HCT116 (cell line): ENCODE data around the gene HILPDA. TPM values are rescaled to one million over a fixed set of nuclear protein-coding genes. Genes with fewer than 3 reads are reported as not detected.

ENCODE experiments used
- ATAC-seq: fragments of 200-7000 bp; cut with Tn5 transposase; 2 replicates; pipeline ENCODE4 v1.9.1; 2020; ENCODE audit warnings: mild to moderate bottlenecking, moderate library complexity
- BruUV-seq: library from RNA; stranded (reverse); fragments of 400-500 nt; replicated peaks from 2 replicates; lab custom pipeline; 2021; lab: Mats Ljungman, UMichigan
- CTCF ChIA-PET: fragments of 300-600 bp; sonication (Branson Sonifier 250); formaldehyde crosslinking; loops from one replicate; lab custom pipeline; 2021; ENCODE audit warnings: antibody characterized with exemption; lab: Charles Lee
- POLR2A ChIA-PET: fragments of 300-600, 350-600 bp; sonication (Branson Sonifier 250); formaldehyde crosslinking; loops from one replicate; lab custom pipeline; 2021; ENCODE audit warnings: antibody characterized with exemption; lab: Charles Lee
- RAD21 ChIA-PET, 2 experiments: fragments of 300-600 bp; sonication (Branson Sonifier 250); formaldehyde crosslinking; loops; one replicate each; lab custom pipeline; 2023; ENCODE audit warnings: low total read pairs in 2 of 2; ENCODE audit not compliant: uncharacterized antibody in 2 of 2, unreplicated experiment in 2 of 2, low non-redundant PET in 1 of 2; lab: Charles Lee
- DNase-seq: peaks from one replicate; pipeline ENCODE4 v3.0.0-alpha.2; 2010; ENCODE audit warnings: low read depth, low spot score
- H2AFZ ChIP-seq: fragments of 200-600 bp; shearing (Covaris generic), sonication (generic); 2 replicates; pipeline ENCODE4 v1.6.1; 2017; ENCODE audit warnings: low read depth, mixed run types, mixed read lengths, antibody characterized with exemption, low read length; ENCODE audit not compliant: poor library complexity, severe bottlenecking
- H3K27ac ChIP-seq: 2 replicates; pipeline ENCODE4 v1.5.1; 2012; ENCODE audit warnings: low read depth, low read length
- H3K27me3 ChIP-seq: fragments of 200-600 bp; sonication (generic); 2 replicates; pipeline ENCODE4 v1.6.1; 2016; ENCODE audit warnings: mixed run types, low read length, mixed read lengths; ENCODE audit not compliant: insufficient read depth
- H3K36me3 ChIP-seq, 2 experiments: fragments of 200-500 bp in 1 of 2; fragments of 200-600 bp in 1 of 2; sonication (Bioruptor generic) in 1 of 2; sonication (generic) in 1 of 2; 2 replicates each; pipeline versions ENCODE4 v1.5.1 to v1.6.1; 2014 to 2016; ENCODE audit warnings: low read length in 2 of 2, inconsistent platforms in 1 of 2, mixed read lengths in 1 of 2, mixed run types in 1 of 2; ENCODE audit not compliant: insufficient read depth in 2 of 2, control insufficient read depth in 1 of 2
- H3K4me1 ChIP-seq, 2 experiments: fragments of 200-600 bp in 1 of 2; sonication (generic) in 1 of 2; 2 replicates each; pipeline versions ENCODE4 v1.5.1 to v1.6.1; 2012 to 2017; ENCODE audit warnings: low read length in 2 of 2, inconsistent platforms in 1 of 2, mild to moderate bottlenecking in 1 of 2, mixed read lengths in 1 of 2, mixed run types in 1 of 2, moderate library complexity in 1 of 2; ENCODE audit not compliant: insufficient read depth in 2 of 2, control insufficient read depth in 1 of 2
- H3K4me2 ChIP-seq: fragments of 200-600 bp; sonication (generic); 2 replicates; pipeline ENCODE4 v1.6.1; 2017; ENCODE audit warnings: mixed run types, low read length, mixed read lengths
- H3K4me3 ChIP-seq, 2 experiments: fragments of 200-600 bp in 1 of 2; sonication (generic) in 1 of 2; replicated peaks in 1 of 2; 2 replicates each; pipeline ENCODE4 v1.5.1; 2011 to 2016; ENCODE audit warnings: low read length in 2 of 2, control low read depth in 1 of 2, low read depth in 1 of 2, mild to moderate bottlenecking in 1 of 2, mixed read lengths in 1 of 2, mixed run types in 1 of 2
- H3K79me2 ChIP-seq: fragments of 200-600 bp; sonication (generic); 2 replicates; pipeline ENCODE4 v1.6.1; 2017; ENCODE audit warnings: mild to moderate bottlenecking, mixed run types, low read length, moderate library complexity, mixed read lengths; ENCODE audit not compliant: insufficient read depth
- H3K9ac ChIP-seq: fragments of 200-600 bp; sonication (generic); 2 replicates; pipeline ENCODE4 v1.6.1; 2016; ENCODE audit warnings: low read length, mixed read lengths
- H3K9me2 ChIP-seq: fragments of 200-600 bp; sonication (generic), shearing (Covaris generic); 2 replicates; pipeline ENCODE4 v1.6.1; 2017; ENCODE audit warnings: mixed run types, mild to moderate bottlenecking, moderate library complexity; ENCODE audit not compliant: insufficient read depth
- H3K9me3 ChIP-seq, 2 experiments: fragments of 200-500 bp in 1 of 2; fragments of 200-600 bp in 1 of 2; sonication (Bioruptor generic) in 1 of 2; sonication (generic) in 1 of 2; 2 replicates each; pipeline ENCODE4 v1.6.1; 2014 to 2017; ENCODE audit warnings: low read length in 2 of 2, mixed read lengths in 2 of 2, inconsistent platforms in 1 of 2, low read depth in 1 of 2, mild to moderate bottlenecking in 1 of 2, mixed run types in 1 of 2, moderate library complexity in 1 of 2; ENCODE audit not compliant: control insufficient read depth in 1 of 2, insufficient read depth in 1 of 2
- H4K20me1 ChIP-seq: fragments of 200-600 bp; sonication (generic), shearing (Covaris generic); 2 replicates; pipeline ENCODE4 v1.6.1; 2017; ENCODE audit warnings: mixed run types, mild to moderate bottlenecking, moderate library complexity; ENCODE audit not compliant: insufficient read depth
- CBX3 ChIP-seq: IDR thresholded peaks from 2 replicates; pipeline ENCODE4 v1.6.1; 2012; ENCODE audit warnings: low read depth
- CEBPB ChIP-seq: IDR thresholded peaks from 2 replicates; pipeline ENCODE4 v1.6.1; 2012; ENCODE audit warnings: low read depth
- EGR1 ChIP-seq: IDR thresholded peaks from 2 replicates; pipeline ENCODE4 v1.6.1; 2012; ENCODE audit warnings: low read depth
- ELF1 ChIP-seq: IDR thresholded peaks from 2 replicates; pipeline ENCODE4 v1.6.1; 2012; ENCODE audit warnings: low read depth, borderline replicate concordance
- EZH2 ChIP-seq: fragments of 200-600 bp; sonication (generic); IDR thresholded peaks from 2 replicates; pipeline ENCODE4 v1.6.1; 2017; ENCODE audit warnings: antibody characterized with exemption, mixed run types
- POLR2AphosphoS5 ChIP-seq: IDR thresholded peaks from 2 replicates; pipeline ENCODE4 v1.6.1; 2011; ENCODE audit warnings: mild to moderate bottlenecking, low read depth, low read length, moderate library complexity
- RAD21 ChIP-seq: IDR thresholded peaks from 2 replicates; pipeline ENCODE4 v1.6.1; 2012; ENCODE audit warnings: low read depth, mild to moderate bottlenecking
- REST ChIP-seq: IDR thresholded peaks from 2 replicates; pipeline ENCODE4 v1.6.1; 2012; ENCODE audit warnings: low read depth
- SIN3A ChIP-seq: IDR thresholded peaks from 2 replicates; pipeline ENCODE4 v1.6.1; 2012; ENCODE audit warnings: low read depth
- SP1 ChIP-seq: IDR thresholded peaks from 2 replicates; pipeline ENCODE4 v1.6.1; 2012; ENCODE audit warnings: low read depth
- SRF ChIP-seq: IDR thresholded peaks from 2 replicates; pipeline ENCODE4 v1.6.1; 2012; ENCODE audit warnings: low read depth
- ZBTB33 ChIP-seq: IDR thresholded peaks from 2 replicates; pipeline ENCODE4 v1.6.1; 2011; ENCODE audit warnings: mild to moderate bottlenecking, low read length, moderate library complexity; ENCODE audit not compliant: insufficient replicate concordance; ENCODE audit errors: extremely low read depth
- ZNF274 ChIP-seq: fragments of 200-500 bp; sonication (Bioruptor generic); IDR thresholded peaks from 2 replicates; pipeline ENCODE4 v1.6.1; 2014; ENCODE audit warnings: mild to moderate bottlenecking, low read depth, low read length, inconsistent platforms
- intact Hi-C: fragments of 100-400 bp; cut with micrococcal nuclease; formaldehyde crosslinking; loops from 2 replicates; pipeline ENCODE4 v1.10.0; 2022
- total RNA-seq: library from RNA; stranded (reverse); gene quantifications from one replicate; pipeline ENCODE4 v1.2.1, GENCODE V29; 2021; ENCODE audit not compliant: unreplicated experiment
- TF ChIP-seq, protein P1 (sequence below): IDR thresholded peaks from 2 replicates; pipeline ENCODE4 v1.6.1; 2012
- TF ChIP-seq, protein P2 (sequence below): IDR thresholded peaks from 2 replicates; pipeline ENCODE4 v1.6.1; 2012
- TF ChIP-seq, protein P3 (sequence below), 3 experiments: fragments of 200-600 bp in 1 of 3; sonication (generic) in 1 of 3; IDR thresholded peaks in 2 of 3; conservative IDR thresholded peaks in 1 of 3; 2 replicates each; pipeline ENCODE4 v1.5.1; 2012 to 2017; ENCODE audit warnings: low read depth in 2 of 3, low read length in 2 of 3, antibody characterized with exemption in 1 of 3, borderline replicate concordance in 1 of 3, control low read depth in 1 of 3, mild to moderate bottlenecking in 1 of 3, mixed read lengths in 1 of 3, mixed run types in 1 of 3, moderate library complexity in 1 of 3; ENCODE audit not compliant: insufficient read depth in 1 of 3

The HILPDA gene
- total RNA-seq, 1 experiment from 2014 or later = 32.8 TPM

DNA sequence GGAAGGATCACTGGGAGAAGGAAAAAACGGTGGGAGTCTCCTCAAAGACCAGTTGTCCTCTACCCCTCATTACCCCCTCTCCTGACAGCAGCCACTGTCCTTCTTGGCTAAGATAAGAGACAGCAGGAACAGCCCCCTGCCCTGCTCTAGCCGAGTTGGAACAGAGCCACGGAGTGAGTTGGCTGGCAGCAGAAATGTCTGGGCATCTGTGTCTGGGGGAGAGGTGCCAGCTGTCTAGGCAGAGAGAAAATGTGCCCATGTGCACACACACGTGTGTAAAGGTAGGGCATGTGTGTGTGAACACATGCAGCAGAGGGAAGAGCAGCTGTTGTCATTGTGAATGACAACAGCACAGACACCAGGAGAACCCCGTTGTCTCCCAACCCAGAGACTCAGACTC, 9.4 kb upstream of the HILPDA start:
- Histone ChIP-seq H3K79me2 (no peaks in the 10 kb centered on the region), H3K4me1 (no peaks in the 10 kb centered on the region), H2AFZ (no peak overlapping the region), H3K4me2 (no peak overlapping the region), H4K20me1 (no peaks in the 10 kb centered on the region), H3K9me2 (no peaks in the 10 kb centered on the region), H3K4me3 (no peak overlapping the region), H3K36me3 (no peaks in the 10 kb centered on the region), H3K27ac (no peak overlapping the region), H3K27me3 (no peaks in the 10 kb centered on the region), H3K9me3 (no peaks in the 10 kb centered on the region), H3K9ac (no peak overlapping the region)
- ChIA-PET RAD21 (no interaction called here), POLR2A (no interaction called here), CTCF (no interaction called here)
- intact Hi-C loops = no loop called here
- TF ChIP-seq SRF (no peak), REST (no peak), SP1 (no peak), ZNF274 (no peak), EZH2 (no peak), CEBPB (no peak), POLR2AphosphoS5 (no peak), RAD21 (no peak), EGR1 (no peak), SIN3A (no peak), CBX3 (no peak), ZBTB33 (no peak), ELF1 (no peak)
- TF ChIP-seq, protein P1, sequence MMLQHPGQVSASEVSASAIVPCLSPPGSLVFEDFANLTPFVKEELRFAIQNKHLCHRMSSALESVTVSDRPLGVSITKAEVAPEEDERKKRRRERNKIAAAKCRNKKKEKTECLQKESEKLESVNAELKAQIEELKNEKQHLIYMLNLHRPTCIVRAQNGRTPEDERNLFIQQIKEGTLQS = no peak
- TF ChIP-seq, protein P2, sequence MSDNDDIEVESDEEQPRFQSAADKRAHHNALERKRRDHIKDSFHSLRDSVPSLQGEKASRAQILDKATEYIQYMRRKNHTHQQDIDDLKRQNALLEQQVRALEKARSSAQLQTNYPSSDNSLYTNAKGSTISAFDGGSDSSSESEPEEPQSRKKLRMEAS = no peak
- TF ChIP-seq, protein P3, sequence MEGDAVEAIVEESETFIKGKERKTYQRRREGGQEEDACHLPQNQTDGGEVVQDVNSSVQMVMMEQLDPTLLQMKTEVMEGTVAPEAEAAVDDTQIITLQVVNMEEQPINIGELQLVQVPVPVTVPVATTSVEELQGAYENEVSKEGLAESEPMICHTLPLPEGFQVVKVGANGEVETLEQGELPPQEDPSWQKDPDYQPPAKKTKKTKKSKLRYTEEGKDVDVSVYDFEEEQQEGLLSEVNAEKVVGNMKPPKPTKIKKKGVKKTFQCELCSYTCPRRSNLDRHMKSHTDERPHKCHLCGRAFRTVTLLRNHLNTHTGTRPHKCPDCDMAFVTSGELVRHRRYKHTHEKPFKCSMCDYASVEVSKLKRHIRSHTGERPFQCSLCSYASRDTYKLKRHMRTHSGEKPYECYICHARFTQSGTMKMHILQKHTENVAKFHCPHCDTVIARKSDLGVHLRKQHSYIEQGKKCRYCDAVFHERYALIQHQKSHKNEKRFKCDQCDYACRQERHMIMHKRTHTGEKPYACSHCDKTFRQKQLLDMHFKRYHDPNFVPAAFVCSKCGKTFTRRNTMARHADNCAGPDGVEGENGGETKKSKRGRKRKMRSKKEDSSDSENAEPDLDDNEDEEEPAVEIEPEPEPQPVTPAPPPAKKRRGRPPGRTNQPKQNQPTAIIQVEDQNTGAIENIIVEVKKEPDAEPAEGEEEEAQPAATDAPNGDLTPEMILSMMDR (IDR thresholded peaks at IDR 0.05 in 2 of 3, conservative IDR thresholded peaks at IDR 0.05 in 1 of 3; ENCODE audit: borderline replicate concordance in 1 of 3, insufficient read depth in 1 of 3, low read depth in 2 of 3, low read length in 2 of 3) = no peak
- no TSS peak for BruUV-seq
- DNase-seq = no peak
- no peak for ATAC-seq
